22Rv1 (cell line): ENCODE results near the gene WDR3.

Experiments
- CTCF ChIP-seq: fragments of 450-650 bp; IDR thresholded peaks from 2 replicates; pipeline ENCODE4 v1.5.1; 2017; ENCODE audit warnings: mild to moderate bottlenecking
- ZFX ChIP-seq: fragments of 450-650 bp; IDR thresholded peaks from 2 replicates; pipeline ENCODE4 v1.6.1; 2017; ENCODE audit warnings: antibody characterized with exemption, borderline replicate concordance

- TF ChIP-seq ZFX (no peak), CTCF (no peak)
These were observed 25.1 kb upstream of the WDR3 start for GRCh38 chr1:117904485-117904884.
